Tibial nerve (tissue), 4 donors: ENCODE results near the gene CGN.

Experiments
- CTCF ChIP-seq, 5 experiments: fragments of 200-600 bp in 3 of 5; fragments of 450-650 bp in 2 of 5; sonication (generic) in 3 of 5; IDR thresholded peaks; one replicate each; pipeline ENCODE4 v1.5.1; 2016 to 2019; ENCODE audit warnings: antibody characterized with exemption in 5 of 5, mild to moderate bottlenecking in 3 of 5, moderate library complexity in 2 of 5
- EP300 ChIP-seq, 2 donors: sonication (generic); formaldehyde crosslinking; IDR thresholded peaks; one replicate each; pipeline ENCODE4 v1.6.1; 2017; ENCODE audit warnings: antibody characterized with exemption in 2 of 2, mild to moderate bottlenecking in 1 of 2
- POLR2A ChIP-seq, 2 donors: fragments of 450-650 bp; IDR thresholded peaks; one replicate each; pipeline ENCODE4 v1.6.1; 2017; ENCODE audit warnings: antibody characterized with exemption in 2 of 2, mild to moderate bottlenecking in 2 of 2, moderate library complexity in 2 of 2

- TF ChIP-seq POLR2A (IDR thresholded peaks at IDR 0.05) (no peak), CTCF (IDR thresholded peaks at IDR 0.05) (no peak), EP300 (IDR thresholded peaks at IDR 0.05) (no peak)
Observed at GRCh38 chr1:151478140-151478812, 32.9 kb upstream of the CGN start.
